ENCODE measurements around the gene SS18L1.

DNA sequence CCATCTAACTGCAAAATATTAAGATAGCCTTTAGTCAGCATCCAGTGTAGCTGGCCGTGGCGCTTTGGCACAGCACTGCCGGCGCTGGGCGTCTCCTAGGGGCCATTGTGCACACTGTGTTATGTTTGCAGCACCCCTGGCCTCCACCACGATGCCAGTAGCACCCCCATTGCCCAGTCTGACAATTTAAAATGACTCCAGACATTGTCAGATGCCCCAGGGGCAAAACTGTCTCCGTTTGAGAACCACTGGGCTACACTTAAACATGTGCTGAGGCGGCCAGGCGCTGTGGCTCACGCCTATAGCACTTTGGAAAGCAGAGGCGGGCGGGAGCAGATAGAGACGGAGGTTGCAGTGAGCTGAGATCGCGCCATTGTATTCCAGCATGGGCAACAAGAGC, 33.3 kb downstream of the SS18L1 start:
- TF ChIP-seq, protein P1, sequence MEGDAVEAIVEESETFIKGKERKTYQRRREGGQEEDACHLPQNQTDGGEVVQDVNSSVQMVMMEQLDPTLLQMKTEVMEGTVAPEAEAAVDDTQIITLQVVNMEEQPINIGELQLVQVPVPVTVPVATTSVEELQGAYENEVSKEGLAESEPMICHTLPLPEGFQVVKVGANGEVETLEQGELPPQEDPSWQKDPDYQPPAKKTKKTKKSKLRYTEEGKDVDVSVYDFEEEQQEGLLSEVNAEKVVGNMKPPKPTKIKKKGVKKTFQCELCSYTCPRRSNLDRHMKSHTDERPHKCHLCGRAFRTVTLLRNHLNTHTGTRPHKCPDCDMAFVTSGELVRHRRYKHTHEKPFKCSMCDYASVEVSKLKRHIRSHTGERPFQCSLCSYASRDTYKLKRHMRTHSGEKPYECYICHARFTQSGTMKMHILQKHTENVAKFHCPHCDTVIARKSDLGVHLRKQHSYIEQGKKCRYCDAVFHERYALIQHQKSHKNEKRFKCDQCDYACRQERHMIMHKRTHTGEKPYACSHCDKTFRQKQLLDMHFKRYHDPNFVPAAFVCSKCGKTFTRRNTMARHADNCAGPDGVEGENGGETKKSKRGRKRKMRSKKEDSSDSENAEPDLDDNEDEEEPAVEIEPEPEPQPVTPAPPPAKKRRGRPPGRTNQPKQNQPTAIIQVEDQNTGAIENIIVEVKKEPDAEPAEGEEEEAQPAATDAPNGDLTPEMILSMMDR (IDR thresholded peaks at IDR 0.05): no peak
- TF ChIP-seq POLR2A (IDR thresholded peaks at IDR 0.05): no peak

Measured in testis (tissue), 2 donors.